Peyer's patch (tissue), 4 donors: ENCODE measurements around the gene SPACA9. TPM values are rescaled to one million over a fixed set of nuclear protein-coding genes. Genes with fewer than 3 reads are reported as not detected.
A peak's percentile ranks its signal among the peaks of the same experiment; 100 is the strongest.

ENCODE experiments used
- DNase-seq, 3 donors: peaks; one replicate each; pipeline ENCODE4 v3.0.0-alpha.2; 2017 to 2019
- H3K27ac ChIP-seq, 4 donors: fragments of 200-600 bp; sonication (generic); one replicate each; pipeline ENCODE4 v1.5.1; 2016 to 2019
- H3K27me3 ChIP-seq, 2 donors: fragments of 200-600 bp; sonication (generic); one replicate each; pipeline ENCODE4 v1.5.1; 2019
- H3K36me3 ChIP-seq, 3 donors: fragments of 200-600 bp; sonication (generic); one replicate each; pipeline ENCODE4 v1.5.1; 2016 to 2019
- H3K4me1 ChIP-seq, 4 donors: fragments of 200-600 bp; sonication (generic); one replicate each; pipeline ENCODE4 v1.5.1; 2016 to 2019
- H3K4me3 ChIP-seq, 4 donors: fragments of 200-600 bp; sonication (generic); 1 replicate in 3 of 4; 2 replicates in 1 of 4; pipeline ENCODE4 v1.5.1; 2016 to 2019; ENCODE audit warnings: mild to moderate bottlenecking in 1 of 4
- H3K9me3 ChIP-seq, 4 donors: fragments of 200-600 bp; sonication (generic); one replicate each; pipeline ENCODE4 v1.5.1; 2016 to 2019; ENCODE audit warnings: mild to moderate bottlenecking in 1 of 4
- CTCF ChIP-seq, 6 experiments: fragments of 450-650 bp in 4 of 6; fragments of 200-600 bp in 2 of 6; sonication (generic) in 1 of 6; IDR thresholded peaks; one replicate each; pipeline ENCODE4 v1.5.1; 2017 to 2019; ENCODE audit warnings: antibody characterized with exemption in 6 of 6, mild to moderate bottlenecking in 3 of 6, moderate library complexity in 1 of 6
- POLR2A ChIP-seq, 2 donors: fragments of 450-650 bp; IDR thresholded peaks; one replicate each; pipeline ENCODE4 v1.5.1; 2017; ENCODE audit warnings: antibody characterized with exemption in 2 of 2, mild to moderate bottlenecking in 2 of 2, moderate library complexity in 2 of 2
- total RNA-seq, 4 donors: library from RNA; depleted of rRNA; stranded (reverse); fragments of >200 nt; gene quantifications; one replicate each; pipeline ENCODE4 v1.1.0, GENCODE V29; 2016

Gene SPACA9
- total RNA-seq, 4 donors from 2014 or later = 0.53 to 1.8 (median 1.2) TPM; not detected in 1

- H3K27me3 ChIP-seq = no peaks in the 10 kb centered on the region
- no peak for DNase-seq
- TF ChIP-seq CTCF (IDR thresholded peaks at IDR 0.05) (no peak), POLR2A (IDR thresholded peaks at IDR 0.05) (no peak)
- H3K36me3 ChIP-seq = no peaks in the 10 kb centered on the region
- H3K9me3 ChIP-seq = no peaks in the 10 kb centered on the region
- H3K4me1 ChIP-seq = no peaks in the 10 kb centered on the region
- H3K4me3 ChIP-seq = no peak overlapping the region
- H3K27ac ChIP-seq = no peak overlapping the region
Observed at GRCh38 chr9:132838291-132838690, 40.4 kb upstream of the SPACA9 start.

GRCh38 chr9:132840980-132841379 lies 37.7 kb upstream of the SPACA9 start:
- DNase-seq = peak in 1 of 3 donors; percentile 15
- H3K4me1 ChIP-seq = no peaks in the 10 kb centered on the region
- H3K9me3 ChIP-seq = no peaks in the 10 kb centered on the region
- no peak for TF ChIP-seq POLR2A (IDR thresholded peaks at IDR 0.05)
- H3K4me3 ChIP-seq = no peak overlapping the region
- no peaks in the 10 kb centered on the region for H3K27me3 ChIP-seq
- no peak overlapping the region for H3K27ac ChIP-seq
- no peaks in the 10 kb centered on the region for H3K36me3 ChIP-seq

- Histone ChIP-seq H3K4me3 (no peak overlapping the region), H3K27me3 (no peaks in the 10 kb centered on the region), H3K36me3 (no peaks in the 10 kb centered on the region), H3K4me1 (no peaks in the 10 kb centered on the region), H3K27ac (no peak overlapping the region), H3K9me3 (no peaks in the 10 kb centered on the region)
- TF ChIP-seq CTCF (IDR thresholded peaks at IDR 0.05) = no peak
- TF ChIP-seq POLR2A (IDR thresholded peaks at IDR 0.05) = no peak
- peak in 1 of 3 donors; percentile 27 for DNase-seq
Observed at GRCh38 chr9:132842124-132843044, 36.3 kb upstream of the SPACA9 start.

GRCh38 chr9:132846109-132846917 lies 32.4 kb upstream of the SPACA9 start:
- Histone ChIP-seq H3K27ac (no peak overlapping the region), H3K36me3 (no peaks in the 10 kb centered on the region), H3K27me3 (no peaks in the 10 kb centered on the region), H3K4me1 (no peaks in the 10 kb centered on the region), H3K4me3 (no peak overlapping the region), H3K9me3 (no peaks in the 10 kb centered on the region)
- DNase-seq = no peak
- TF ChIP-seq CTCF (IDR thresholded peaks at IDR 0.05) (no peak), POLR2A (IDR thresholded peaks at IDR 0.05) (no peak)

- H3K4me1 ChIP-seq = no peaks in the 10 kb centered on the region
- H3K36me3 ChIP-seq = no peaks in the 10 kb centered on the region
- H3K4me3 ChIP-seq = no peak overlapping the region
- H3K27ac ChIP-seq = no peak overlapping the region
- TF ChIP-seq CTCF (IDR thresholded peaks at IDR 0.05) = no peak
- no peak for TF ChIP-seq POLR2A (IDR thresholded peaks at IDR 0.05)
- no peaks in the 10 kb centered on the region for H3K27me3 ChIP-seq
- no peak for DNase-seq
- H3K9me3 ChIP-seq = no peaks in the 10 kb centered on the region
Observed at GRCh38 chr9:132846918-132847515, 31.7 kb upstream of the SPACA9 start.
